ENCODE data around the gene DNAJB1.

DNAJB1 gene

GRCh38 chr19:14479975-14480699 is 38.1 kb downstream of the DNAJB1 start:
- no peak overlapping the region for H3K4me3 ChIP-seq (replicated peaks; ENCODE audit: low read depth, low read length)
- peak; percentile 72 for TF ChIP-seq CTCF (IDR thresholded peaks at IDR 0.05; ENCODE audit: low read length, missing control alignments)
- no peak for DNase-seq (ENCODE audit: low read depth)

GRCh38 chr19:14479309-14479974 is 38.8 kb downstream of the DNAJB1 start:
- DNase-seq (ENCODE audit: low read depth): no peak
- no peak overlapping the region for H3K4me3 ChIP-seq (replicated peaks; ENCODE audit: low read depth, low read length)
- no peak for TF ChIP-seq CTCF (IDR thresholded peaks at IDR 0.05; ENCODE audit: low read length, missing control alignments)

- no peak overlapping the region for H3K4me3 ChIP-seq (replicated peaks; ENCODE audit: low read depth, low read length)
- no peak for TF ChIP-seq CTCF (IDR thresholded peaks at IDR 0.05; ENCODE audit: low read length, missing control alignments)
- no peak for DNase-seq (ENCODE audit: low read depth)
These were observed 40.1 kb downstream of the DNAJB1 start for GRCh38 chr19:14478113-14478545.

GRCh38 chr19:14477418-14478112 is 40.6 kb downstream of the DNAJB1 start:
- no peak for TF ChIP-seq CTCF (IDR thresholded peaks at IDR 0.05; ENCODE audit: low read length, missing control alignments)
- no peak for DNase-seq (ENCODE audit: low read depth)
- H3K4me3 ChIP-seq (replicated peaks; ENCODE audit: low read depth, low read length): no peak overlapping the region

- no peak for TF ChIP-seq CTCF (IDR thresholded peaks at IDR 0.05; ENCODE audit: low read length, missing control alignments)
- no peak overlapping the region for H3K4me3 ChIP-seq (replicated peaks; ENCODE audit: low read depth, low read length)
- DNase-seq (ENCODE audit: low read depth): peak; percentile 79
These were observed 41.4 kb downstream of the DNAJB1 start for GRCh38 chr19:14476673-14477401.

- no peak for DNase-seq (ENCODE audit: low read depth)
- H3K4me3 ChIP-seq (replicated peaks; ENCODE audit: low read depth, low read length): no peak overlapping the region
- TF ChIP-seq CTCF (IDR thresholded peaks at IDR 0.05; ENCODE audit: low read length, missing control alignments): no peak
These were observed 41.9 kb downstream of the DNAJB1 start for GRCh38 chr19:14476327-14476672.
